Gastrocnemius medialis (tissue), 4 donors: ENCODE measurements around the gene HTR7. TPM values are rescaled to one million over a fixed set of nuclear protein-coding genes. Genes with fewer than 3 reads are reported as not detected.

Experiments used
- ATAC-seq, 2 donors: fragments of 150-250 bp; one replicate each; pipeline ENCODE4 v1.9.1; 2016
- DNase-seq, 2 donors: peaks; one replicate each; pipeline ENCODE4 v3.0.0-alpha.2; 2019
- H3K27ac ChIP-seq, 4 donors: fragments of 200-600 bp; sonication (generic); 1 replicate in 1 of 4; 2 replicates in 3 of 4; pipeline ENCODE4 v1.5.1; 2016 to 2018; ENCODE audit warnings: mild to moderate bottlenecking in 2 of 4, moderate library complexity in 1 of 4
- H3K27me3 ChIP-seq, 3 donors: fragments of 200-600 bp; sonication (generic) in 2 of 3; 1 replicate in 1 of 3; 2 replicates in 2 of 3; pipeline versions ENCODE4 v1.5.1 to v1.6.0; 2016 to 2019; ENCODE audit warnings: mild to moderate bottlenecking in 1 of 3, moderate library complexity in 1 of 3
- H3K36me3 ChIP-seq, 2 donors: fragments of 200-600 bp; sonication (generic) in 1 of 2; one replicate each; pipeline ENCODE4 v1.5.1; 2017 to 2018
- H3K4me1 ChIP-seq, 2 donors: fragments of 200-600 bp; sonication (generic) in 1 of 2; one replicate each; pipeline ENCODE4 v1.5.1; 2016 to 2017; ENCODE audit warnings: mild to moderate bottlenecking in 2 of 2
- H3K4me3 ChIP-seq, 4 donors: fragments of 200-600 bp; sonication (generic) in 3 of 4; 1 replicate in 1 of 4; 2 replicates in 3 of 4; pipeline ENCODE4 v1.5.1; 2016 to 2019; ENCODE audit warnings: mild to moderate bottlenecking in 2 of 4
- H3K9me3 ChIP-seq, 3 donors: fragments of 200-600 bp; sonication (generic) in 2 of 3; 1 replicate in 1 of 3; 2 replicates in 2 of 3; pipeline ENCODE4 v1.5.1; 2016 to 2019
- CTCF ChIP-seq, 5 experiments: fragments of 450-650 bp in 3 of 5; fragments of 200-600 bp in 2 of 5; sonication (generic) in 2 of 5; IDR thresholded peaks in 4 of 5; conservative IDR thresholded peaks in 1 of 5; 1 replicate in 4 of 5; 2 replicates in 1 of 5; pipeline ENCODE4 v1.5.1; 2016 to 2019; ENCODE audit warnings: antibody characterized with exemption in 5 of 5, mild to moderate bottlenecking in 3 of 5, moderate library complexity in 3 of 5
- POLR2A ChIP-seq, 2 donors: fragments of 450-650 bp; IDR thresholded peaks; one replicate each; pipeline ENCODE4 v1.6.1; 2017; ENCODE audit warnings: antibody characterized with exemption in 2 of 2, mild to moderate bottlenecking in 2 of 2, moderate library complexity in 2 of 2
- in situ Hi-C, 4 donors: fragments of 200-750 bp; cut with MboI; loops; one replicate each; pipeline versions ENCODE4 v1.15.0 to v1.8.0; 2017; ENCODE audit warnings: low sequenced_read_pairs in 4 of 4
- intact Hi-C: fragments of 100-400 bp; cut with DNase I; formaldehyde crosslinking; loops from one replicate; pipeline ENCODE4 v1.15.1; 2023; ENCODE audit warnings: low total_unique reads
- total RNA-seq, 4 donors: library from RNA; depleted of rRNA; stranded (reverse); fragments of >200 nt; gene quantifications; one replicate each; pipeline versions ENCODE4 v1.1.0 to v1.2.3, GENCODE V29; 2016

HTR7 gene
- total RNA-seq, 4 donors from 2014 or later: 0.61 to 1.2 (median 0.85) TPM; not detected in 1

DNA sequence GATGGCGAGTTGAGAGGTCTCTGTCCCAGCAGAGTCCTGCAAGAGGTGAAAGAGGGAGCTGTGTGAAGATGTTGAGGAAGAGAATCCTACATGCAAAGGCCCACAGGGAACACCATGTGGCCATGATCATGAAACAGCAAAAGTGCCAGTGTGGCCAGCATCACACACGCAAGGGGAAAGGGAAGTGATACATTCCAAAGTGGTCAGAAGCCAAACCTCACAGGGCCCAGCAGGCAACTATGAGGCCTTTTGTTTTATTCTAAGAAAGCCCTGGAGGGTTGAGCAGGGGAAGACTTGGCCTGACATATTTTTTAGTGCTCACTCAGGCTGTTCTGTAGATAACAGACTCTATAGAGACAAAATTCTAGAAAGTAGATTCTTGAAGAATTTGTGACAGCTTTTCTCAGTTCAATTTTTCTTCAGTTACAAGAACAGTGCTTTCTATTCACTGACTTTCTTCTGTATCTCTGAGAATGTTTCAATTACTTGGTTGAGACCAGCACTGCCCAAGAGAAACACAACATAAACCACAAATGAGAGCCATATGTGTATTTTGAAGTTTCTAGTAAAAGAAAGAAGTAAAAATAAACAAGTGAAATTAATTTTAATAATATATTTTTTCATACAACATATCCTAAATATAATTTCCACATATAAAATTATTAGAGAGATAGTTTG, 82.3 kb downstream of the HTR7 start:
- no peak overlapping the region for H3K4me3 ChIP-seq
- no peaks in the 10 kb centered on the region for H3K27me3 ChIP-seq
- TF ChIP-seq POLR2A (IDR thresholded peaks at IDR 0.05) (no peak), CTCF (IDR thresholded peaks at IDR 0.05 in 4 of 5, conservative IDR thresholded peaks at IDR 0.05 in 1 of 5) (no peak)
- DNase-seq (no peak), ATAC-seq (no peak)
- no peaks in the 10 kb centered on the region for H3K4me1 ChIP-seq
- no peaks in the 10 kb centered on the region for H3K36me3 ChIP-seq
- intact Hi-C loops (no loop called here), in situ Hi-C loops (loop anchor here in 1 of 4 donors (25.0 kb wide), 1 partner anchor 988 kb away; no protein-coding TSS in a partner anchor)
- H3K27ac ChIP-seq: no peak overlapping the region
- H3K9me3 ChIP-seq: no peaks in the 10 kb centered on the region

GRCh38 chr10:90769946-90770841, 87.6 kb downstream of the HTR7 start:
- no peak for DNase-seq
- H3K4me3 ChIP-seq: no peak overlapping the region
- no peak for TF ChIP-seq CTCF (IDR thresholded peaks at IDR 0.05 in 4 of 5, conservative IDR thresholded peaks at IDR 0.05 in 1 of 5)
- H3K36me3 ChIP-seq: no peaks in the 10 kb centered on the region
- intact Hi-C loops: no loop called here
- H3K27me3 ChIP-seq: no peaks in the 10 kb centered on the region
- ATAC-seq: no peak
- H3K9me3 ChIP-seq: no peaks in the 10 kb centered on the region
- H3K27ac ChIP-seq: no peak overlapping the region
- in situ Hi-C loops: no loop called here
- no peaks in the 10 kb centered on the region for H3K4me1 ChIP-seq

DNA sequence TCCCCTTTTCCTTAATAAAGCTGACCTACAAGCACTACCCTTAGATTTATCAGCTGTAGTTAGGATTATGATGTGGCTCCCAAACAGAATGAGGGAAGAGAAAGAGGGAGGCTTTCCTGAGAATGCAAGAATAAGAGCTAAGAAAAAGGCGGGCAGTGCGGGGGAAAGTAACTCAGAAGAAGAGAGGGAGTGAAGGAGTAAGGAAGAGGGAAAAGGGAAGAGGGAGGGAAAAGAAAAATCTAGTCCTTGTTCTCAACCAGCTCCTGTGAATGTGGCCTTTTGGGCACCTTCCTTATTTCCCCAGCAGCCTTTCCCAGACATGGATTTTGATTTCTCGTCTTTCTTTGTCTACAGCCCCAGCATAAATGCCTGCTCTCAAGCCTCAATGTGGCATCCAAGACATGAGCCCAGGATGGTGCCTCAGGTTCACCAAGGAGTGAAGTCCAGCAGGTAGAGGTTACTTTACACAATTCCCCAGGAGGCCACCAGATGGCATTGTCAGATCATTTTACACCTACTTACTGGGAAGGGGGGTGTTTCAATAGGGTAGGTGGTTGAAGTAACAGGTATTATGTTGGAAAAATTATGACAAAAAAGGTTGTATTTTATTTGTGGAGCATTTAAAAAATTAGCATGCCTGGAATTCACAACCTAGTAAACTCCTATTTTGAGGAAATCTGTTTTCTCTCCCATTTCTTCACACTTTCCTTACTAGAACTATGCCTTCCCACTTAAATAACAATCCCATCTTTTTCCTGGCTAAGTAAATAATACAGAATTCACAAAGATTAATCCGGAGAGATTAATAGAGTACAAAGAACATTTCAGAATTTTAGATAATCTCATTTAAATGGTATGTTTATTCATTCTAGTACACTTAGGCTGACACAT, 106.5 kb downstream of the HTR7 start:
- ATAC-seq (no peak), DNase-seq (no peak)
- H3K9me3 ChIP-seq: no peaks in the 10 kb centered on the region
- H3K27me3 ChIP-seq: no peaks in the 10 kb centered on the region
- intact Hi-C loops: loop anchor here (2.0 kb wide), 2 partner anchors 111 to 119 kb away; partner anchors contain the start of gene RPP30
- H3K27ac ChIP-seq: no peak overlapping the region
- H3K36me3 ChIP-seq: no peaks in the 10 kb centered on the region
- H3K4me1 ChIP-seq: no peaks in the 10 kb centered on the region
- no peak overlapping the region for H3K4me3 ChIP-seq
- TF ChIP-seq CTCF (IDR thresholded peaks at IDR 0.05 in 4 of 5, conservative IDR thresholded peaks at IDR 0.05 in 1 of 5): peak; percentile 40 to 63 (median 47)
- TF ChIP-seq POLR2A (IDR thresholded peaks at IDR 0.05): no peak
- in situ Hi-C loops: no loop called here

GRCh38 chr10:90746829-90747228, 111.0 kb downstream of the HTR7 start:
- no peaks in the 10 kb centered on the region for H3K36me3 ChIP-seq
- no peaks in the 10 kb centered on the region for H3K27me3 ChIP-seq
- no peak overlapping the region for H3K27ac ChIP-seq
- H3K4me3 ChIP-seq: no peak overlapping the region
- intact Hi-C loops: no loop called here
- DNase-seq (no peak), ATAC-seq (no peak)
- H3K9me3 ChIP-seq: no peaks in the 10 kb centered on the region
- no peaks in the 10 kb centered on the region for H3K4me1 ChIP-seq
- TF ChIP-seq POLR2A (IDR thresholded peaks at IDR 0.05) (no peak), CTCF (IDR thresholded peaks at IDR 0.05 in 4 of 5, conservative IDR thresholded peaks at IDR 0.05 in 1 of 5) (no peak)
- in situ Hi-C loops: loop anchor here in 1 of 4 donors (10.0 kb wide), 1 partner anchor 118 kb away; no protein-coding TSS in a partner anchor
